Cardiac septum (tissue), 1 donor: ENCODE data around the gene CELA2B. TPM values are rescaled to one million over a fixed set of nuclear protein-coding genes. Genes with fewer than 3 reads are reported as not detected.
A peak's percentile ranks its signal among the peaks of the same experiment; 100 is the strongest.
"Not testable (repeated sequence)": the region's sequence is repeated elsewhere in the genome, so short reads cannot be mapped to it uniquely, and the experiment has no call there.

ENCODE experiments used
- DNase-seq: peaks from one replicate; pipeline ENCODE4 v3.0.0-alpha.2; 2020; ENCODE audit warnings: low spot score
- intact Hi-C: fragments of 100-400 bp; cut with DNase I; formaldehyde crosslinking; loops from one replicate; pipeline ENCODE4 v1.14.0; 2022
- long read RNA-seq: library from polyadenylated mRNA; unstranded; transcript quantifications from one replicate; pipeline ENCODE4 v2.0.0, GENCODE V29; 2021
- total RNA-seq: library from RNA; stranded (reverse); fragmentation: NEBNext Ultra II Directional; extraction: Animal tissue kit (Norgen Biotek cat#: 25700); gene quantifications from one replicate; pipeline ENCODE4 v1.2.1, GENCODE V29; 2021
- donor health status: DM: no; HTN: no; CAD: no.

The CELA2B gene
- not detected for total RNA-seq
- long read RNA-seq: 0 reads

DNA sequence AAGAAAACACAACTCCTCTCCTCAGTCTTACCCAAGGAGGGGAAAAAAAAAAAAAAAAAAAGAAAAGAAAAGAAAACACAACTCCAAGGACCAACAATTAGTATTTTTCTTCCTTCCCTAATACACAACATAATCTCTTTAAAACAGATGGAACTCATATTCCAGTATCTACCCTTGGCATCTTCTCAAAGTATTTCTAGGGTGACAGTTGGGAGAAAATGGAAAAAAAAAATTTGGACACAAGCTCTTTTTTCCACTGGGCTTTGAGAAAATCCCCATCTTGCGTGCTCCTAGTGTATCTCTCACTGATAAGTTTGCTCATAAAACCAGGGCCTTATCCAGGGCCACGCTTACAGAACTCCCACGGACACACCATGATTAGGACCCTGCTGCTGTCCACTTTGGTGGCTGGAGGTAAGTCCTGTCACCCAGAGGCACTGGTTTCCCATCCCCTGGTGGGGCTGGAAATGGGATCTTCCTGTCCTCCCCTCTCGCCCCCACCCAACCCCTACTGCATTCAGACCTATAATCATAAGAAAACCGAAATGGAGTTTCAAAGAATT, at the start of gene CELA2B:
TSS of gene CELA2B (plus strand) at position 353 of the 563 bp plus-strand sequence. CDS start at position 375, 22 bp downstream.
- no peak for DNase-seq
- intact Hi-C loops: no loop called here

DNA sequence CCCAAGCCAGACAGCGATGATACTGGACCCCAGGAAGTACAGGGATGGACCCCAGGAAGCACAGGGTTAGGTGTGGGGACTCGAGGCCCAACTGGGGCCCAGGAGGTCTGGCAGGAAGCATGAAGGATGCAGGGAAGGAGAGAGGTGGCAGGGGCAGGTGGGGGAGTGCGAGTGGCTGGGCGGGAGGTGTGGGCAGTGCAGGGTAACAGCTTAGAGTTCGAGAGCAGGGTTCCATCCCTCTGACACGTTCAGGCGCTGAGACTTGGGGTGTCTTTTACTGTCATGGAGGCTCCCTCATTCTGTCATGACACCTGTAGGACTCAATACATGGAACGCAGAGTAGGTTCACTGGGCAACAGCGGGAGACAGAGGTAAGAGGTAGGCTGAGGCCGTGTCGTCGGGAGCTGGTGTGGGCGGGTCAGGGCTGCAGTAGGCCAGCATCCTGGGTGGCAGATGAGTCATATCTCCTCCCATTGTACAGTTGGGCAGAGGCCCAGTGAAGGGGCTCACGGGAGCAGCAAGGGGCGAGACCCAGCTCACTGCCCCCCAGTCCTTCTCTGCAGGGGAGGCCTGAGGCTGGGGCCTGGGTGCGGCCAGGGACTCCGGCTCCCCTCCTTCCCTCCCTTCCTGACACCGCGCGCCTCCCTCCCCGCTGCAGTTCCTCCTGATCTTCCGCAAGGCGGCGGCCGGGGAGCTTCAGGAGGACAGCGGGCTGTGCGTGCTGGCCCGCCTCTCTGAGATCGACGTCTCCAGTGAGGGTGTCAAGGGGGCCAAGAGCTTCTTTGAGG, 49.2 kb upstream of the CELA2B start:
- intact Hi-C loops: no loop called here
- DNase-seq: no peak

DNA sequence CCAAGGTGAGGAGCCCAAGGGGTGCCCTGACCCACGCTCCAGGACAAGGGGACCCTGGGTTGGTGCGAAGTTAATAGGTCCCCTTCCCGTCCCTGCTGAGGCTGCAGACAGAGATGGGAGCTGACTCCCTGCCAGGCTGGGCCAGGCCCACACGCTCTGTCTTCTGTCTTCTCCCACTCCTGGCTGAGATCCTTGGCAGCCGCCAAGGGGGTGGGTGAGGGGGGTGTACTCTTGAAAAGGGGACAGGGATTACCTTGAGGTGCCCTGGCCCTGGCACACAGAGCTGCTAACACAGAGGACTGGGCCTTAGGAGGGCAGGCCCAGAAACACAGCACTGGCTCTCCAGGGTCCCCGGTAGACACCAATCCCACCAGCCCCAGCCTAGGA, 48.6 kb upstream of the CELA2B start:
- intact Hi-C loops: no loop called here
- DNase-seq: no peak

DNA sequence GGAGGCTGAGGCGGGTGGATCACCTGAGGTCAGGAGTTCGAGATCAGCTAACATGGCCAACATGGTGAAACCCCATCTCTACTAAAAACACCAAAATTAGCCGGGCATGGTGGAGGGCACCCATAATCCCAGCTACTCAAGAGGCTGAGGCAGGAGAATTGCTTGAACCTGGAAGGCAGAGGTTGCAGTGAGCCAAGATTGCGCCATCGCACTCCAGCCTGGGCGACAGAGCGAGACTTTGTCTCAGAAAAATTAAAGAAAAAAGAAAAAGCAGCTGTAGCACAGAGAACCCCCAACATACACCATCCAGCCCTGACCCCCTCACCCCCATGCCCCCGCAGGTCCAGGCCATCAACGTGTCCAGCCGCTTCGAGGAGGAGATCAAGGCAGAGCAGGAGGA, 47.7 kb upstream of the CELA2B start:
- DNase-seq, intact Hi-C loops: not testable (repeated sequence)

DNA sequence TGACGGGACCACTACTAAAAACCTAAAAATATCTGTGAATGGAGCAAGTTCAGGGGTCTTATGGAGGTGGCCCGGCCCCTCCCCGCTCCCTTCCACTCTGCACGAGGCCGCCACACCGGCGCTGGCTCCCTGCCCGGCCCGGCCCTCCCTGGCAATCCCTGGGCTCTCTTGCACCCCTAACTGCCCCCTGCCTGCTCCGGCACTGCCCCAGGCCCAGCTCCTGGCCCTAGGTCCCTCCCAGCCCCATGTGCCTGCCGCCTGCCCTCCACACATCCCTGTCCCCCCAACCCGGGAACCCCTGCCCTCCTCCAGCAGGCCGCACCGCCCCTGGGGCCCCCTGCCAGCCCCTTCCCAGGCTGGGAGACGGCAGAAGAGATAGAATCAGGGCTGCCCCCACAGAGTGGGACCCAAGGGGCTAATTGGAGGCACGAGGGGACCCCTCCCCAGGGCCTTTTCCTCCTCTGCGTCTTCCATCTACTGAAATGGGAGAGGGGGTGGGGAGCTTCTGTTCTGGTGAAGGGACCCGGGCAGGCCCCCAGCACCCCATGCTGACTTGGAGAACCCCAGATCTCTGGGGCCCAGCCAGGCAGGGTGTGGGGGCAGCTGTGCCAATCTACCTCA, 47.0 kb upstream of the CELA2B start:
- intact Hi-C loops: no loop called here
- no peak for DNase-seq

DNA sequence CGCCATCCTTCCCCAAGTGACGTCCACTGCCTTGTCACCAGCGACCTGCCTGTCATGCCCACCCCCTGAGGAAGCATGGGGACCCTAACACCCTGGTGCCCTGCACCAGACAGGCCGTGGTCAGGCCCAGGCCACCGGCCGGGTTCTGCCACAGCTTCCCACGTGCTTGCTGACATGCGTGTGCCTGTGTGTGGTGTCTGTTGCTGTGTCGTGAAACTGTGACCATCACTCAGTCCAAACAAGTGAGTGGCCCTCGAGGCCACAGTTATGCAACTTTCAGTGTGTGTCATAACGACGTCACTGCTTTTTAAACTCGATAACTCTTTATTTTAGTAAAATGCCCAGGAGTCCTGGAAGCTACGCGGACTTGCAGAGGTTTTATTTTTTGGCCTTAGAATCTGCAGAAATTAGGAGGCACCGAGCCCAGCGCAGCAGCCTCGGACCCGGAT, 46.2 kb upstream of the CELA2B start:
- DNase-seq: no peak
- intact Hi-C loops: loop anchor here (5.0 kb wide), 1 partner anchor 302 kb away; no protein-coding TSS in a partner anchor

DNA sequence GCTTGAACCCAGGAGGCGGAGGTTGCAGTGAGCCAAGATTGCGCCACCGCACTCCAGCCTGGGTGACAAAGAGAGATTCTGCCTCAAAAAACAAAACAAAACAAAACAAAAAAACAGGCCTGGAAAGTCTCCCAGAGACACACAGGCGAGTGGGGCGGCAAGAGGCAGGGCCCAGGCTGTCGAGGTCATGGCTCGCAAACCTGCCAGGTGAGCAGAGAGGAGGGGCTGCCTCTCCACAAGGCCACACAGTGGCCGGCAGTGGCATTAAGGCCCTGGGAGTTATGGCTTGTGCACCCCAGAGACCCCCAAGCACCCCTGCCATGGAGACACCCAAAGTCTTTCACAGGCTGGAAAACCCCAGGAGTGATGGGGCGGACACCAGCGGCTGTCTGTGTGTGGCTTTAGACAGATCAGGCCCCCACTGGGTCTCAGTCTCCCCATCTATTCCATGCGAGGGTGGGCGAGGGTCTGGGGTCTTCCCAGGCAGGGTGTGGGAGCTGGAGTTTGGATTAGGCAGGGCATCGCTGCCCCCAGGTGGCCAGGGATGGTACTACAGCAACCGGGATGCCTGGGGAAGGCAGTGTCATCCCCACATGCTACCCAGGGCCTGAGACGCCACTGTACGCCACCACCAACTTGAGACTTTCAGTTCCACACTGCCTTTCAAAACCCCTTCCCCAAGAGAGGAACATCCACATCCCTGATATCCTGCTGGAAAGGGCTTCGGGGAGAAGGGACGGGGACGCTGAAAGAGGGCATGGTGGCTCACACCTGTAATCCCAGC, 44.9 kb upstream of the CELA2B start:
- peak; percentile 88 for DNase-seq
- intact Hi-C loops: loop anchor here (1.0 to 5.0 kb wide), 2 partner anchors 108 to 304 kb away; no protein-coding TSS in a partner anchor

DNA sequence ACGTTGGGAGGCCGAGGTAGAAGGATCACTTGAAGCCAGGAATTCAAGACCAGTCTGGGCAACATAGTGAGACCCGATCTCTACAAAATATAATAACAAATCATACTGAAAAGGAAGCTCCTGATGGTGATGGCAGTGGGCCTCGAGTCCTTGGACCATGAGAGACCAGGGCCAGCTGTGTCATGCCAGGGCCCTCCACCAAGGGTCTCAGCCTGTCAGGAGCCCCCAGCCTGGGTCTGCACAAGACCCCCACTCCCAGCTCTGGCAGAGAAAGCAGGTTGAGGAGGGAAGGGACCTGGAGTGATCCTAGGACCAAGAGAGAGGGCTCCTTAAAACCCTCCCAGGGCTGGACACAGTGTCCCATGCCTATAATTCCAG, 44.3 kb upstream of the CELA2B start:
- DNase-seq: no peak
- intact Hi-C loops: loop anchor here (1.0 to 5.0 kb wide), 2 partner anchors 108 to 304 kb away; no protein-coding TSS in a partner anchor

DNA sequence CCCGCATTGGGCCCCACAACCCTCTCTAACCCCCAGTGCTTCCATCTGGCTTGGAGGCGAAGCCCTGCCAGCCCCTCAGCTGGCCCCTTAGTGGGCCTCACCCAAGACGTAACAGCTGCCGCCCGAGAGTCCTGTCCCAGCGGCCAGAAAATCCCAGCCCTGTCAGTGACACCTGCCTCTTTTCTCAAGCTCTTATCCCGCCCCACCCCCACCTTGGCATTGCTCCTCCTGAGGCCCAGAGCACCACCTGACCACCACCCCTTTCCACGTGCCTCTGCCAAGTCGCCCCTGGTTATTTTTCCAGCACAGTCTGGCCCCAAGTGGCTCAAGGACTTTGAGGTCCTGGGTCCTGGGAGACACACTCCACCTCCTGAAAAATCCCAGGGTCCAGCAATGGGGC, 43.6 kb upstream of the CELA2B start:
- no peak for DNase-seq
- intact Hi-C loops: loop anchor here (5.0 kb wide), 1 partner anchor 305 kb away; no protein-coding TSS in a partner anchor

DNA sequence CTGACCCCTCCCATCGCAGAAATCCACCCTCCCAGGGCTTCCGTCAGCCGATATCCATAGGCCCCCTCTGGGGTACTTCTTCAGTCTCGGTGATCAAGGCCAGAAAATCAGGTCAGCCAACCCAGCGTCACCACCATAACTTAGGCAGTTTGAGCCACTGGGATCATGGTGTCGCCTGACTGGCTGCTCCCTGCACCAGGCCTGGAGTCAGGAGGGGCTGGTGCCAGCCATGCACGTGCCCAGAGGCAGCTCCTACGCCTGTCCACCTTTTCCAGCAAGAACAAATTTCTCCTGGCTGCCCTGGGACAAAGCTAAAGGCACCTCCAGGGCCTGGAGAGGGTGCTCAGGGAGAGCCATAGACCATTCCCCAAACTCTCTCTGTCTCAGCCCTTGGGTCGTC, 42.4 kb upstream of the CELA2B start:
- no peak for DNase-seq
- intact Hi-C loops: loop anchor here (5.0 kb wide), 1 partner anchor 306 kb away; no protein-coding TSS in a partner anchor

DNA sequence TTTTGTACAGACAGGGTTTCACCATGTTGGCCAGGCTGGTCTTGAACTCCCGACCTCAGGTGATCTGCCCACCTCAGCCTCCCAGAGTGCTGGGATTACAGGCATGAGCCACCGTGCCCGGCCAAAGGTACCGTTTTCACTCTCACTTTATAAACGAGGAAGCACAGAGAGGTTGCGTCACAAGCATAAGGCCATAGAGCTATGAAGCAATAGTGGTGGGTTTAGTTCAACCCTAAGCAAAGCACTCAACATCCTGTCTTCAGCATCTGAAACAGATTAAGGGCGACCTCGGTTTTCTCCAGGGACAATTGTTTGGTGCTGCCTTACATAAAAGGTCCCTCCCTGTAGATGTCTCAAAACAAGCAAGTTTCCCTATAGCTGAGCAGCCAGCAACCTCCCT, 41.2 kb upstream of the CELA2B start:
- intact Hi-C loops: loop anchor here (5.0 kb wide), 1 partner anchor 307 kb away; no protein-coding TSS in a partner anchor
- not testable (repeated sequence) for DNase-seq

DNA sequence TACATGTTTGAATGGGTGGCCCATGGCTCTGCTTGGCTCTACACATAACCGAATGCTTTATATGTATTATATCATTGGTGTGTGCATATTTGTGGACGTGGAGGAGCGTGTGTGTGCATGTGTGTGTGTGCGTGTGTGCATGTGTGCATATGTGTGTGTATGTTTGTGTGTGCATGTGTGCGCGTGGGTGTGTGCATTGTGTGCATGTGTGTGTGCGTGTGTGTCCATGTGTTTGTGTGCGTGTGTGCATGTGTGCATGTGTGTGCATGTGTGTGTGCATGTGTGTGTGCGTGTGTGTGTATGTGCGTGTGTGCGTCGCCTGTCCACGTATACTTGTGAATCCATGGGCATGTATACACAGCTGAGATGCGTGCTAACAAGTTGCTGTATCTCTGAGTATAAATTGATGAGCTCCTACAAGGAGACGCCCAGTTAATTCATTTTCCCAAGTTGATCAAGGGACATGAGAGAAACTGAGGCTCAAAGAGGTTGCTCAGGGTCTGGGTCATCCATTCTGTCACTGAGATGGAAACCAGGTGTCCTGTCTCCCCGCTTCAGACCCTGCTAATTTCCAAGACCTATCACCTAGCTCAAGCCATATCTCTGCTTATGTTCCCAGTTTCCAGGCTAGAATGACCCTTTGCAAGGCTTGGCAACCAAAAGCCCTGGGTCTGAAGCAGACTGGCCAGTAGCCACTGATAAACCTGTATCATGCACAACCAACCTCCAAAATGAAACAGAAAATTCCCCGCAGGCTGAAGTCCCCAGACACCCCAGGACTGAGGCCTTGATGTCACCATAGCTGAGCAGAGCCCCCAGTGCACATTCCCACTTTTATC, 40.4 kb upstream of the CELA2B start:
- no peak for DNase-seq
- intact Hi-C loops: no loop called here

DNA sequence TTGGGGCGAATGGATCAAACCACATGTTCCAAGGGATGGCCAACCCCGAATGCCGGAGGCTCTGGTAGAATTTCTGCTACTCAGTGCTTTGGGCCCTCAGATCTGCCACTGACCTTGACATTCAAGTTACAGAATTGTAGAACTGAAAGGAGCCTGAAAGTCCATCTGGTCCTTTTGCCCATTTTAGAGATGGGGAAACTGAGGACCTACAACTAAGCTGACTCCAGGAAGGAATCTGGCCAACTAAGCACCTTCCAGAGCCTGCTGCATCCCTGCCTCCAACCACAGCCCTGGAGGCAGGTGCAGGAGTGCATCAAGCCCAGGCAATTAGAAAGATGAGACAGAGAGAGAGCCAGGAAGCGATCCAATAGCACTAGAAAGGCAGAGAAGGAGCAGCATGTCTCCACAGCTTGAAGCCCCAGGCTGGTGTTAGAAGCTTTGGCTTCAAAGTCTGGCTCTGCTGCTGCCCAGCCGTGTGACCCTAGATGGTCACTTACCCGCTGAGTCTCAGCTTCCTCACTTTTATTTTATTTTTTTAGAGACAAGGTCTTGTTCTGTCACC, 38.9 kb upstream of the CELA2B start:
- DNase-seq: no peak
- intact Hi-C loops: no loop called here

DNA sequence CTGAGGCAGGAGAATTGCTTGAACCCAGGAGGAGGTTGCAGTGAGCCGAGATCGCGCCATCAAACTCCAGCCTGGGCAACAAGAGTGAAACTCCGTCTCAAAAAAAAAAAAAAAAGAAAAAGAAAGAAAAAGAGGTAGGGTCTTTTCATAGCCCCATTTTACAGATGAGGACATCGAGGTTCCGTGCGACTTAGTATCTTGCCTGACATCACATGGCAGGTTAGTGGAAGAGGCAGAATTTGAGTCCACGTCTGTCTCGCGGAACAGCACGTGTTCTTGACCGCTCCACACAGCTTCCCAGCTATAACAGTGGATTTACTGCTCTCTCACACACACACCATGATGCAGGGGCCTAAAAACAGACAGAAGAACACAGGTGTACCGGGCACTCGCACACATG, 36.6 kb upstream of the CELA2B start:
- no peak for DNase-seq
- intact Hi-C loops: no loop called here

DNA sequence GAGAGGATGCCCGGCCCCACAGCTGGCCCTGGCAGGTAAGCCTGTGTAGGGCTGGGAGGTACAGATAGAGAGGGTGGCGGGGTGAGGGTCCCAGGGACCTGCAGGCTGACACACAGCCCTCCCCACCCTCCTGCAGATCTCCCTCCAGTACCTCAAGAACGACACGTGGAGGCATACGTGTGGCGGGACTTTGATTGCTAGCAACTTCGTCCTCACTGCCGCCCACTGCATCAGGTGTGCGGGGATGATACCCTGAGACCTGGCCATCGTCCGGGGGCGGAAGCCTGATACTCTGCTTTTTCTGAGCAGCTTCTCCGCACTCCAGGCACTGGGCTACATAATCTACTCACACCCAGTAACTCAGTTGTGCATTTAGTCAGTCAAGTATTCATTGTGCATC, 35.5 kb upstream of the CELA2B start:
- no peak for DNase-seq
- intact Hi-C loops: no loop called here

DNA sequence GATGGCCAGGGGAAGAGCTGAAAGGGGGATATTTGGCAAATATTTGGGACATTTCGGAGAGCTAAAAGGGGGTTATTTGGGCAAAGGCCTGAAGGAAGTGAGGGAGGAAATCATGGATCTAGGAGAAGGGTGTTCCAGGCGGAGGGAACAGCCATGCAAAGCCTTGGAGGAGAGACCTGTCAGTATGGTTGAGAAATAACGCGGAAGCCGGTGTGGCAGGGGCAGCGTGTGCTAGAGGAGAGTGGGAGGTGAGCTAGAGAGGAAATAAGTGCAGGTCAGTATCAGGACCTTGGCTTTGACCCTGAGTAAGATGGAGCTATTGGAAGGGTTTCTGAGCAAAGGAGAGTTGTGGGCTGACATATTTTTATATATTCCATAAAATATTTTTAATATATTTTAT, 34.7 kb upstream of the CELA2B start:
- intact Hi-C loops: no loop called here
- no peak for DNase-seq

DNA sequence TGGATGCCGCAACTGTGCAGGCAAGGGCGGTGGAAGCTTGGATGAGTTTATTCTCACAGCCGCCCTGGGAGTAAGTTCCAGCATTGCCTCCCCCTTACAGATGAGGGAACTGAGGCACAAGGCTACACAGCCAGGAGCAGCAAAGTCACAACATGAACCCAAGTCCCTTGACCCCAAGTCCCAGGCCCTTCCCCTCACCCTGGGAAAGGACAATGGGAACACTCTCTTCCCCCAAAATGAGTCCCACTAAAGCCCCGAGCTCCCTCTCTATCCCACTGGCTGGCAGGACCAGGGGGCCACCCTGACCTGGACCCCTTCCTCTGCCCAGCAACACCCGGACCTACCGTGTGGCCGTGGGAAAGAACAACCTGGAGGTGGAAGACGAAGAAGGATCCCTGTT, 33.8 kb upstream of the CELA2B start:
- intact Hi-C loops: no loop called here

DNA sequence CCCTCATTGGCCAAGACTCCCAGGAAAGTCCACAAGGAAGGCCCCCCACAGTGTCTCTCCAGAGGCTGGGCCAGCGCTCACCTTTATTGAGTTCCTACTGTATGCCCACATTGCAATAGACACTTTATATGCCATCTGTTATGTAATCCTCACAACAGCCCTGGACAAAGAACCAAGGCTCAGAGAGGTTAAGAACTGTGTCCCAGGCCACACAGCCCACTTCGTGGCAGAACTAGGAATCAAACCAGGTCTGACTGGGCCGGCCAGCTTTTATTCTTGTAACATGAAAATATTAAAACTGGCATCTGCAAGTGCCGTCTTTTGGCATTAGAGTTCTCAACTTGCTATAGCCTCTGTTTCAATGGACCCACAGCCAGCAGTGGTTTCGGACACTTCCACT, 33.1 kb upstream of the CELA2B start:
- no peak for DNase-seq
- intact Hi-C loops: no loop called here

More for the DNA sequence above, 33.8 kb upstream of the CELA2B start:
- no peak for DNase-seq

DNA sequence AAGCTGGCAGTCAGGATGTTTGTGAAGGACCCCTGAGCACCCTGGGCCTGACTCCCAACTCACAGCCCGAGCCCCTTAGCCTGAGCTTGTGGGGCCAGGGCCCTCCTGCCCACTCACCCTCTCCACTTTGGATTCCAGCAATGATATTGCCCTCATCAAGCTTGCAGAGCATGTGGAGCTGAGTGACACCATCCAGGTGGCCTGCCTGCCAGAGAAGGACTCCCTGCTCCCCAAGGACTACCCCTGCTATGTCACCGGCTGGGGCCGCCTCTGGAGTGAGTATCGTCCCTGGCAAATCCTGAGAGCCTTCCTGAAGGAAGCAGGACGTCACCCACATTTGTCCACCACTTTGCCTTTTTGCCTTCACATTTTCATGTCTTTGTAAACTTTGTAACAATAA, 32.6 kb upstream of the CELA2B start:
- intact Hi-C loops: no loop called here
- no peak for DNase-seq
